ENCODE measurements around the gene EIF3F.

Gene EIF3F

GRCh38 chr11:8025123-8025522 is 38.0 kb downstream of the EIF3F start:
- H3K4me3 ChIP-seq (replicated peaks in 1 of 2; ENCODE audit: low read depth in 2 of 2, low read length in 2 of 2), result no peak overlapping the region
- no peak for DNase-seq (ENCODE audit: low read depth in 2 of 2)
- TF ChIP-seq, protein P1, sequence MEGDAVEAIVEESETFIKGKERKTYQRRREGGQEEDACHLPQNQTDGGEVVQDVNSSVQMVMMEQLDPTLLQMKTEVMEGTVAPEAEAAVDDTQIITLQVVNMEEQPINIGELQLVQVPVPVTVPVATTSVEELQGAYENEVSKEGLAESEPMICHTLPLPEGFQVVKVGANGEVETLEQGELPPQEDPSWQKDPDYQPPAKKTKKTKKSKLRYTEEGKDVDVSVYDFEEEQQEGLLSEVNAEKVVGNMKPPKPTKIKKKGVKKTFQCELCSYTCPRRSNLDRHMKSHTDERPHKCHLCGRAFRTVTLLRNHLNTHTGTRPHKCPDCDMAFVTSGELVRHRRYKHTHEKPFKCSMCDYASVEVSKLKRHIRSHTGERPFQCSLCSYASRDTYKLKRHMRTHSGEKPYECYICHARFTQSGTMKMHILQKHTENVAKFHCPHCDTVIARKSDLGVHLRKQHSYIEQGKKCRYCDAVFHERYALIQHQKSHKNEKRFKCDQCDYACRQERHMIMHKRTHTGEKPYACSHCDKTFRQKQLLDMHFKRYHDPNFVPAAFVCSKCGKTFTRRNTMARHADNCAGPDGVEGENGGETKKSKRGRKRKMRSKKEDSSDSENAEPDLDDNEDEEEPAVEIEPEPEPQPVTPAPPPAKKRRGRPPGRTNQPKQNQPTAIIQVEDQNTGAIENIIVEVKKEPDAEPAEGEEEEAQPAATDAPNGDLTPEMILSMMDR (IDR thresholded peaks at IDR 0.05; ENCODE audit: low read depth, low read length), result no peak

DNA sequence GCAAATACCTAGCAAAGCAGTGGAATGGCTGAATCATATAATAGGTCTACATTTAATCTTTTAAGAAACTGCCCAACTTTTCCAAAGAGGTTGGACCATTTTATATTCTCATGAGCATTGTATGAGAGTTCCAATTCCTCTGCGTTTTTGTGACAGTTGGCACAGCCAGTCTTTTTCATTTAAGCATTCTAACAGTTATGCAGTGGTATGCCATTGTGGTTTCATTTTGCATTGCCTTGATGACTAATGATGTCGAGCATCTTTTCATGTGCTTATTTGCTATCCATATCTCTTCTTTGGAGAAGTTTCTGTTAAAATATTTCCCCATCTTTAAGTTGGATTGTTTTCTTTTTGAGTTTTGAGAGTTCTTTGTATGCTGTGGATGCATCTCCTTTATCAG is 38.7 kb downstream of the EIF3F start:
- TF ChIP-seq, protein P1 (IDR thresholded peaks at IDR 0.05; ENCODE audit: low read depth, low read length), result no peak
- DNase-seq (ENCODE audit: low read depth in 2 of 2), result peak; percentile 76 to 77
- no peak overlapping the region for H3K4me3 ChIP-seq (replicated peaks in 1 of 2; ENCODE audit: low read depth in 2 of 2, low read length in 2 of 2)

GRCh38 chr11:8026982-8027381 is 39.8 kb downstream of the EIF3F start:
- no peak for DNase-seq (ENCODE audit: low read depth in 2 of 2)
- no peak overlapping the region for H3K4me3 ChIP-seq (replicated peaks in 1 of 2; ENCODE audit: low read depth in 2 of 2, low read length in 2 of 2)
- TF ChIP-seq, protein P1 (IDR thresholded peaks at IDR 0.05; ENCODE audit: low read depth, low read length), result no peak

DNA sequence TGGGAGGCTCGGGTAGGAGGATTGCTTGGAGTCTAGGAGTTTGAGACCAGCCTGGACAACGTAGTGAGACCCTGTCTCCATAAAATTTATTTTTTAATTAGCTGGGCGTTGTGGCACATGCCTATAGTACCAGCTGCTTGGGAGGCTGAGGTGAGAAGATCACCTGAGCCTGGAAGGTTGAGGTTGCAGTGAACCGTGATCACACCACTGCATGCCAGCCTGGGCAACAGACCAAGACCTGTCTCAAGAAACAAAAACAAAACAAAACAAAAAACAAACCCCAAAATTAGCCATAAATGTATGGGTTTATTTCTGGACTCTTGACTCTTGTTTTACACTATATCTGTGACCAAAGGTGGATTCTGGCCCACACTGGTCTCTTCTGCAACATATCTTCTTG is 41.6 kb downstream of the EIF3F start:
- no peak for DNase-seq (ENCODE audit: low read depth in 2 of 2)
- H3K4me3 ChIP-seq (replicated peaks in 1 of 2; ENCODE audit: low read depth in 2 of 2, low read length in 2 of 2), result no peak overlapping the region
- TF ChIP-seq, protein P1 (IDR thresholded peaks at IDR 0.05; ENCODE audit: low read depth, low read length), result no peak

DNA sequence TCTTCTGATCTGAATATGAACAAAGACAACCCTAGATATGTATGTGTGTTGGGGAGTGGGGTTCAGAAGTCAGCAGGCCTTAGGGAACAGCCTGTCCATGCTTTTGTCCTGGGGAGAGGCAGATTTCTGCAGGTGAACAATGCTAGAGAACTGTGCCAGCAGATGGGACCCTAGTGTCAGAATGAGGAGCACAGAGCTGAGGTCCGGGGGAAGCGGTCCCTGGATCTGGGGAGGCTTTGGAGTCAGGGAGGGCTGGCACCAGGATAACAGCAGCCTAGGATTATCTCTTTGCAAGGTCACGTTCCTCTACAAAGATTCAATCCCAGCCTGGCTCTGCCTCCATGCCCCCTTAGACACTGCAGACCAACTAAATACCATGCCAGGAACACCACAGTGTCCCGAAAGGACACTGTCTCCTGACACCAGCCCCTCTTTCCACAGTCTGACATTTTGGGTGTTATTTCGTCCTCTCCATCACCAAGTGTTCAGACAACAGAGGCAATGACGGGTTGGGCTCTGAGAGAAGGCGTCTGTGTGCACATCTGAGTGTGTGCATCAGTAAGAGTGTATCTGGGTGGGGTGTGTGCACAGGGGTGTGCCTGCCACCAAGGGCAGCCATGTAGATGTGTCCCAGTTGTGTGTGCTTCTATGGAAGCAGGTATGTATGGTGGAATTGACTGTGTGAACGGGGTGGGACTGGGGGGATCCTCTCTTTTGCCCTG is 43.5 kb downstream of the EIF3F start:
- DNase-seq (ENCODE audit: low read depth in 2 of 2), result no peak
- TF ChIP-seq, protein P1 (IDR thresholded peaks at IDR 0.05; ENCODE audit: low read depth, low read length), result no peak
- H3K4me3 ChIP-seq (replicated peaks in 1 of 2; ENCODE audit: low read depth in 2 of 2, low read length in 2 of 2), result no peak overlapping the region

- no peak for DNase-seq (ENCODE audit: low read depth in 2 of 2)
- no peak overlapping the region for H3K4me3 ChIP-seq (replicated peaks in 1 of 2; ENCODE audit: low read depth in 2 of 2, low read length in 2 of 2)
- TF ChIP-seq, protein P1 (IDR thresholded peaks at IDR 0.05; ENCODE audit: low read depth, low read length), result no peak
Observed at GRCh38 chr11:8031248-8032115, 44.3 kb downstream of the EIF3F start.
